ENCODE results near the gene FCF1. TPM values are rescaled to one million over a fixed set of nuclear protein-coding genes. Genes with fewer than 3 reads are reported as not detected.
A peak's percentile ranks its signal among the peaks of the same experiment; 100 is the strongest.

The FCF1 gene
- total and polyA plus RNA-seq, 2 of the 4 experiments (the other 2 are of a cell fraction): 37.1 to 45.5 TPM

DNA sequence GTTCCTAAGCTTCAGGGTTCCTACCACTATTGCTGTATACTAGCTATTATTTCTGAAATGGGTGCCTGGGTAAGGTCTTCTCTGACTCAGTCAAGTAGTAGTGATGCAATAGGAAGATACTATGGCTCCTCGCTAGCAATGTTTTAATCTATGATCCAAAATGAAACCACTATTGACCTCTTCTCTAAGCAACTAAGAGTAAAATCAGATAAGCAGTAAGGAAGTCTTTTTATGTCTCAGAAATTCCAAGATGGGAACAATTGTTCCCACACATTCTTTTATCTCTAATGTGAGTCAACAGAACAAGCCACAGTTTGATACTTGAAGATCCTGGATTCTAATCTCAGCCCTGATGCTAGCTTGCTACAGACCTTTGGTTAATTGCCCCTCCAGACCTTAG lies 45.2 kb upstream of the FCF1 start:
- no peaks in the 10 kb centered on the region for H3K27me3 ChIP-seq (ENCODE audit: control insufficient read depth, insufficient read depth, low read length)
- CTCF ChIA-PET: interaction anchor here (1.0 to 1.6 kb wide), 2 partner anchors 59 to 136 kb away, joined by 3 to 5 read pairs; no protein-coding TSS in a partner anchor
- no peak overlapping the region for H3K56ac ChIP-seq (ENCODE audit: extremely low read depth, insufficient read depth, low read length)
- no peaks in the 10 kb centered on the region for H4K20me1 ChIP-seq (ENCODE audit: insufficient read depth, low read length)
- no CpG with 5 or more reads among the region's 1 CpG for WGBS, 2 experiments (ENCODE audit: extremely low coverage in 2 of 2, insufficient read length in 1 of 2)
- peaks cover 42% of the 10 kb centered on the region for H3K36me3 ChIP-seq (ENCODE audit: control insufficient read depth, insufficient read depth, low read length)
- no peak overlapping the region for H2AK9ac ChIP-seq (replicated peaks; ENCODE audit: low read depth, low read length, poor library complexity)
- no peak overlapping the region for H2BK120ac ChIP-seq (ENCODE audit: low read depth, low read length)
- BruUV-seq (replicated peaks): no TSS peak
- ATAC-seq (ENCODE audit: low read depth) (no peak), DNase-seq (peak; percentile 79)
- H4K8ac ChIP-seq (ENCODE audit: low read depth in 2 of 2, low read length in 2 of 2): no peak overlapping the region
- H4K5ac ChIP-seq (ENCODE audit: low read depth, low read length): no peak overlapping the region
- H2BK20ac ChIP-seq (ENCODE audit: low read depth, low read length): no peak overlapping the region
- H3K14ac ChIP-seq (replicated peaks; ENCODE audit: low read depth, low read length): 0 out of 2 replicates have a peak overlapping the region, but pooled peaks have one; percentile 23
- in situ Hi-C loops (cut with MboI; ENCODE audit: low sequenced_read_pairs) (no loop called here), intact Hi-C loops (cut with micrococcal nuclease) (no loop called here), dilution Hi-C loops (cut with HindIII; ENCODE audit: low sequenced_read_pairs, unreplicated experiment) (no loop called here)
- H3K4me1 ChIP-seq (ENCODE audit: control insufficient read depth, insufficient read depth, low read length): peaks cover 6% of the 10 kb centered on the region
- peaks cover 13 to 29% of the 10 kb centered on the region in 2 experiments; a peak in 2 of 4 replicates for H3K79me1 ChIP-seq (ENCODE audit: low read depth in 1 of 2, low read length in 2 of 2)
- H3K27ac ChIP-seq (ENCODE audit: insufficient read depth, low read length): no peak overlapping the region
- H2BK5ac ChIP-seq (ENCODE audit: low read depth, low read length, poor library complexity, severe bottlenecking): no peak overlapping the region
- H2AFZ ChIP-seq (replicated peaks; ENCODE audit: low read length, poor library complexity): no peak overlapping the region
- no peak overlapping the region for H2BK15ac ChIP-seq (ENCODE audit: low read depth, low read length)
- TF ChIP-seq CEBPB (IDR thresholded peaks at IDR 0.05; ENCODE audit: low read depth, low read length) (peak; percentile 95), MAFK (IDR thresholded peaks at IDR 0.05; ENCODE audit: low read depth, low read length) (no peak)
- peaks cover 11% of the 10 kb centered on the region for H3K9me1 ChIP-seq (ENCODE audit: insufficient read depth, low read length)
- H3K9me3 ChIP-seq (ENCODE audit: control insufficient read depth, insufficient read depth, low read length): no peaks in the 10 kb centered on the region
- no peak overlapping the region for H3K4me2 ChIP-seq (ENCODE audit: low read depth, low read length)
- no peak overlapping the region for H3K18ac ChIP-seq (ENCODE audit: low read depth, low read length)
- no peak overlapping the region for H3K23ac ChIP-seq (ENCODE audit: low read depth, low read length)
- no peak overlapping the region for H4K91ac ChIP-seq (ENCODE audit: insufficient read depth, low read depth, low read length)
- POLR2A ChIA-PET (ENCODE audit: unreplicated experiment): no interaction called here
- no peak overlapping the region for H3K4ac ChIP-seq (ENCODE audit: low read depth, low read length)
- no peak overlapping the region for H2AK5ac ChIP-seq (ENCODE audit: low read depth, low read length)
- H3K9ac ChIP-seq (ENCODE audit: low read depth, low read length): no peak overlapping the region
- no peak overlapping the region for H3K4me3 ChIP-seq (ENCODE audit: insufficient read depth, low read depth, low read length)
